AG04450 (cell line): ENCODE results near the gene CYB561. TPM values are rescaled to one million over a fixed set of nuclear protein-coding genes. Genes with fewer than 3 reads are reported as not detected.

Experiments
- CTCF ChIA-PET: fragments of 300-600, 350-600 bp; formaldehyde crosslinking; extraction: SDS; loops from one replicate; lab custom pipeline; 2022; ENCODE audit warnings: antibody characterized with exemption, inconsistent platforms; lab: Charles Lee
- POLR2A ChIA-PET: fragments of 350-600 bp; formaldehyde crosslinking; extraction: SDS; loops from one replicate; lab custom pipeline; 2021; ENCODE audit warnings: antibody characterized with exemption, inconsistent platforms; lab: Yijun Ruan, JAX
- DNase-seq: peaks from one replicate; pipeline ENCODE4 v3.0.0-alpha.2; 2011; ENCODE audit warnings: low read depth, low spot score
- H3K27ac ChIP-seq: one replicate; pipeline ENCODE4 v1.5.1; 2012; ENCODE audit warnings: low read depth, low read length, control low read depth
- H3K27me3 ChIP-seq: one replicate; pipeline ENCODE4 v1.6.0; 2012; ENCODE audit warnings: low read length; ENCODE audit not compliant: control insufficient read depth, insufficient read depth
- H3K4me3 ChIP-seq: 2 replicates; pipeline ENCODE4 v1.5.1; 2011; ENCODE audit warnings: mild to moderate bottlenecking, low read depth, low read length, control low read depth
- H3K9me3 ChIP-seq: 2 replicates; pipeline ENCODE4 v1.5.1; 2012; ENCODE audit warnings: low read length; ENCODE audit not compliant: control insufficient read depth, insufficient read depth
- polyA plus RNA-seq: library from polyadenylated mRNA; depleted of rRNA; stranded (reverse); fragments of >200 nt; gene quantifications from 2 replicates; pipeline ENCODE4 v1.2.3, GENCODE V29; 2011
- TF ChIP-seq, protein P1 (sequence below): IDR thresholded peaks from 2 replicates; pipeline ENCODE4 v1.5.1; 2011; ENCODE audit warnings: low read depth, low read length, control low read depth, inconsistent platforms

CYB561 gene
- polyA plus RNA-seq, 1 experiment: 4.9 TPM

- DNase-seq: peak; percentile 67
- H3K4me3 ChIP-seq: no peak overlapping the region
- ChIA-PET POLR2A (no interaction called here), CTCF (interaction anchor here (1.6 kb wide), 1 partner anchor 321 kb away, joined by 7 read pairs; no protein-coding TSS in a partner anchor)
- H3K27ac ChIP-seq: peak overlapping the region; percentile 43
- no peaks in the 10 kb centered on the region for H3K9me3 ChIP-seq
- no peaks in the 10 kb centered on the region for H3K27me3 ChIP-seq
- TF ChIP-seq, protein P1, sequence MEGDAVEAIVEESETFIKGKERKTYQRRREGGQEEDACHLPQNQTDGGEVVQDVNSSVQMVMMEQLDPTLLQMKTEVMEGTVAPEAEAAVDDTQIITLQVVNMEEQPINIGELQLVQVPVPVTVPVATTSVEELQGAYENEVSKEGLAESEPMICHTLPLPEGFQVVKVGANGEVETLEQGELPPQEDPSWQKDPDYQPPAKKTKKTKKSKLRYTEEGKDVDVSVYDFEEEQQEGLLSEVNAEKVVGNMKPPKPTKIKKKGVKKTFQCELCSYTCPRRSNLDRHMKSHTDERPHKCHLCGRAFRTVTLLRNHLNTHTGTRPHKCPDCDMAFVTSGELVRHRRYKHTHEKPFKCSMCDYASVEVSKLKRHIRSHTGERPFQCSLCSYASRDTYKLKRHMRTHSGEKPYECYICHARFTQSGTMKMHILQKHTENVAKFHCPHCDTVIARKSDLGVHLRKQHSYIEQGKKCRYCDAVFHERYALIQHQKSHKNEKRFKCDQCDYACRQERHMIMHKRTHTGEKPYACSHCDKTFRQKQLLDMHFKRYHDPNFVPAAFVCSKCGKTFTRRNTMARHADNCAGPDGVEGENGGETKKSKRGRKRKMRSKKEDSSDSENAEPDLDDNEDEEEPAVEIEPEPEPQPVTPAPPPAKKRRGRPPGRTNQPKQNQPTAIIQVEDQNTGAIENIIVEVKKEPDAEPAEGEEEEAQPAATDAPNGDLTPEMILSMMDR: no peak
These were observed 43.5 kb downstream of the CYB561 start for GRCh38 chr17:63402431-63403212.

- Histone ChIP-seq H3K4me3 (no peak overlapping the region), H3K9me3 (no peaks in the 10 kb centered on the region), H3K27ac (no peak overlapping the region), H3K27me3 (no peaks in the 10 kb centered on the region)
- ChIA-PET CTCF (no interaction called here), POLR2A (no interaction called here)
- DNase-seq: no peak
- TF ChIP-seq, protein P1: no peak
These were observed 46.2 kb downstream of the CYB561 start for GRCh38 chr17:63399856-63400255.

DNA sequence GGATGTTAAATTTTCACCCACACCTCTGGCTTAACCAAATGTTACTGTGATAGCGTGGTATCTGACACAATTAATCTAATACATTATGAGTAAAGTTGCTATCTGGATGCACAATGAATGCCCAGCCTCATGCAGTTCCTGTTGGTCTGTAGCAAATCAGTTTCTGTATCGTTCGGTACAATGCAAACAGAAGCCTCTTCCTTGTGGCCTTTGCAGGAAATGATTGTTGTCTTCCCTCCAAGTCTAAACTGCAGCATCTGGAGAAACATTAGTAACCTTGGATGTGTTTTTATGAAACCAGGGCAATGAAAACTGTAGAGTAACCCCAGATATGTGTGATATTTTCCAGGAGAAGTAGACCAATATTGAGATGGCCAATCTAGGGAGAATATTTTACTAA lies 46.8 kb downstream of the CYB561 start:
- TF ChIP-seq, protein P1: 0 out of 2 replicates have a peak, but pooled peaks have one; percentile 11
- H3K9me3 ChIP-seq: no peaks in the 10 kb centered on the region
- DNase-seq: no peak
- no peak overlapping the region for H3K4me3 ChIP-seq
- H3K27ac ChIP-seq: no peak overlapping the region
- ChIA-PET POLR2A (no interaction called here), CTCF (no interaction called here)
- H3K27me3 ChIP-seq: no peaks in the 10 kb centered on the region

DNA sequence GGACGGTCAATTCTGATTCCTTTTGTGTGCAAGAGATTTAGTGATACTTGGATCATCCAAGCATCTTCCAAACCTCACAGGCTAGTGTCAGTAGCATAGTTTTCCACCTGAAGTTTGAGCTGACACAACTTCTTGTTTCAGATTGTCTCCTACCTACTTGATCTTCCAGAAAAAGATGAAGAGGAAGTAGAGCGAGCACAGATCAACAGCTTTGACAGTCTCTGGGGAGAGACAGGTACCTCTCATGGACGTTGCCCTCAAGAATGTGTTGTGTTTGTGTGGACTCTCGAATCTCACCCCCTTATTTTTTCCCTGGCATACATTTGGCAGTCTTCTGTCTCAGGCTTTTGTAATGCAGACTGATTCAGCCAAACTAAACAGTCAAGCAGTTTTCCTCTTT lies 47.4 kb downstream of the CYB561 start:
- POLR2A ChIA-PET: no interaction called here
- TF ChIP-seq, protein P1: no peak
- no peak overlapping the region for H3K4me3 ChIP-seq
- peak overlapping the region; percentile 13 for H3K27ac ChIP-seq
- CTCF ChIA-PET: no interaction called here
- H3K27me3 ChIP-seq: no peaks in the 10 kb centered on the region
- H3K9me3 ChIP-seq: no peaks in the 10 kb centered on the region
- no peak for DNase-seq

GRCh38 chr17:63395075-63395805 lies 50.9 kb downstream of the CYB561 start:
- TF ChIP-seq, protein P1: no peak
- CTCF ChIA-PET: interaction anchor here (1.1 to 2.0 kb wide), 2 partner anchors 11 to 277 kb away, joined by 3 to 8 read pairs; no protein-coding TSS in a partner anchor
- H3K27me3 ChIP-seq: no peaks in the 10 kb centered on the region
- no peaks in the 10 kb centered on the region for H3K9me3 ChIP-seq
- POLR2A ChIA-PET: no interaction called here
- no peak for DNase-seq
- H3K27ac ChIP-seq: peak overlapping the region; percentile 3
- H3K4me3 ChIP-seq: no peak overlapping the region
